H9 (cell line): ENCODE data around the gene BIRC7. TPM values are rescaled to one million over a fixed set of nuclear protein-coding genes. Genes with fewer than 3 reads are reported as not detected.

ENCODE experiments used
- DNase-seq: peaks from one replicate; pipeline ENCODE4 v3.0.0-alpha.2; 2017
- H2AFZ ChIP-seq: one replicate; pipeline ENCODE4 v1.6.1; 2013; ENCODE audit warnings: mild to moderate bottlenecking, low read length, control low read depth, moderate library complexity
- H2AK5ac ChIP-seq: 2 replicates; pipeline ENCODE4 v1.6.1; 2013; ENCODE audit warnings: low read length, control low read depth, mixed read lengths; ENCODE audit not compliant: insufficient read length
- H2BK120ac ChIP-seq: one replicate; pipeline ENCODE4 v1.6.1; 2013; ENCODE audit warnings: low read depth, mild to moderate bottlenecking, low read length, control low read depth, inconsistent platforms; ENCODE audit not compliant: poor library complexity, severe bottlenecking
- H2BK12ac ChIP-seq: 2 replicates; pipeline ENCODE4 v1.6.1; 2013; ENCODE audit warnings: low read length, control low read depth, mixed read lengths, low read depth; ENCODE audit not compliant: insufficient read length
- H2BK15ac ChIP-seq: 2 replicates; pipeline ENCODE4 v1.6.1; 2013; ENCODE audit warnings: low read depth, low read length, control low read depth
- H2BK20ac ChIP-seq: one replicate; pipeline ENCODE4 v1.6.1; 2013; ENCODE audit warnings: low read depth, mild to moderate bottlenecking, low read length, control low read depth, inconsistent platforms; ENCODE audit not compliant: poor library complexity, severe bottlenecking
- H2BK5ac ChIP-seq: 2 replicates; pipeline ENCODE4 v1.6.1; 2013; ENCODE audit warnings: low read length, control low read depth, mixed read lengths; ENCODE audit not compliant: insufficient read length
- H3K14ac ChIP-seq: 2 replicates; pipeline ENCODE4 v1.6.1; 2013; ENCODE audit warnings: low read length, control low read depth; ENCODE audit not compliant: insufficient read depth
- H3K18ac ChIP-seq: 2 replicates; pipeline ENCODE4 v1.6.1; 2013; ENCODE audit warnings: low read depth, mild to moderate bottlenecking, mixed read lengths, low read length, control low read depth; ENCODE audit not compliant: insufficient read length
- H3K23ac ChIP-seq: 2 replicates; pipeline ENCODE4 v1.6.1; 2013; ENCODE audit warnings: low read length, control low read depth, mixed read lengths, low read depth; ENCODE audit not compliant: insufficient read length
- H3K23me2 ChIP-seq: 2 replicates; pipeline ENCODE4 v1.6.1; 2013; ENCODE audit warnings: low read depth, mild to moderate bottlenecking, mixed read lengths, low read length, control low read depth; ENCODE audit not compliant: insufficient read length, poor library complexity, severe bottlenecking
- H3K27ac ChIP-seq: 2 replicates; pipeline ENCODE4 v1.5.1; 2013; ENCODE audit warnings: low read length, control low read depth, mixed read lengths, low read depth; ENCODE audit not compliant: insufficient read length
- H3K27me3 ChIP-seq: 2 replicates; pipeline ENCODE4 v1.6.1; 2013; ENCODE audit warnings: low read length, control low read depth, inconsistent platforms; ENCODE audit not compliant: insufficient read depth
- H3K4ac ChIP-seq: 2 replicates; pipeline ENCODE4 v1.6.1; 2013; ENCODE audit warnings: low read depth, mild to moderate bottlenecking, control low read depth, inconsistent platforms, low read length, moderate library complexity
- H3K4me1 ChIP-seq: 2 replicates; pipeline ENCODE4 v1.6.1; 2013; ENCODE audit warnings: low read length, control low read depth, inconsistent platforms; ENCODE audit not compliant: insufficient read depth
- H3K4me2 ChIP-seq: 2 replicates; pipeline ENCODE4 v1.6.1; 2013; ENCODE audit warnings: low read length, control low read depth, mixed read lengths; ENCODE audit not compliant: insufficient read length, insufficient read depth
- H3K56ac ChIP-seq: 2 replicates; pipeline ENCODE4 v1.6.1; 2013; ENCODE audit warnings: low read depth, mild to moderate bottlenecking, mixed read lengths, low read length, control low read depth; ENCODE audit not compliant: insufficient read length
- H3K79me1 ChIP-seq: 2 replicates; pipeline ENCODE4 v1.6.1; 2013; ENCODE audit warnings: low read depth, mild to moderate bottlenecking, moderate library complexity, low read length, control low read depth, inconsistent platforms; ENCODE audit not compliant: insufficient read depth, poor library complexity, severe bottlenecking
- H3K79me2 ChIP-seq: 2 replicates; pipeline ENCODE4 v1.6.1; 2013; ENCODE audit warnings: low read length, control low read depth, inconsistent platforms; ENCODE audit not compliant: insufficient read depth
- H3K9ac ChIP-seq: 2 replicates; pipeline ENCODE4 v1.6.1; 2013; ENCODE audit warnings: low read length, control low read depth, mixed read lengths; ENCODE audit not compliant: insufficient read length; ENCODE audit errors: extremely low read depth
- H3K9me3 ChIP-seq: one replicate; pipeline ENCODE4 v1.6.1; 2013; ENCODE audit warnings: low read depth, low read length, inconsistent platforms; ENCODE audit not compliant: control insufficient read depth
- H3T11ph ChIP-seq: one replicate; pipeline ENCODE4 v1.6.1; 2013; ENCODE audit warnings: mild to moderate bottlenecking, low read length, control low read depth, inconsistent platforms
- H4K20me1 ChIP-seq: one replicate; pipeline ENCODE4 v1.6.1; 2013; ENCODE audit not compliant: control insufficient read depth, insufficient read length, insufficient read depth
- H4K5ac ChIP-seq: 2 replicates; pipeline ENCODE4 v1.6.1; 2013; ENCODE audit warnings: low read depth, mild to moderate bottlenecking, mixed read lengths, low read length, control low read depth; ENCODE audit not compliant: insufficient read length
- H4K8ac ChIP-seq: replicated peaks from 2 replicates; pipeline ENCODE4 v1.6.1; 2013; ENCODE audit warnings: low read length, control low read depth, mixed read lengths, low read depth; ENCODE audit not compliant: insufficient read length
- H4K91ac ChIP-seq: 2 replicates; pipeline ENCODE4 v1.6.1; 2013; ENCODE audit warnings: low read depth, mild to moderate bottlenecking, moderate library complexity, mixed read lengths, low read length, control low read depth; ENCODE audit not compliant: insufficient read length
- H3K27ac Mint-ChIP-seq, 3 experiments: 2 replicates in 2 of 3; 3 replicates in 1 of 3; pipeline ENCODE4 v1.8.0; 2020 to 2021; ENCODE audit warnings: mixed read lengths in 3 of 3, mild to moderate bottlenecking in 1 of 3, moderate library complexity in 1 of 3
- H3K27me3 Mint-ChIP-seq: 2 replicates; pipeline ENCODE4 v1.8.0; 2021; ENCODE audit warnings: low read depth, mild to moderate bottlenecking, moderate library complexity, mixed read lengths
- H3K36me3 Mint-ChIP-seq, 3 experiments: 2 replicates in 2 of 3; 3 replicates in 1 of 3; pipeline ENCODE4 v1.8.0; 2020 to 2021; ENCODE audit warnings: low read depth in 3 of 3, mixed read lengths in 3 of 3; ENCODE audit not compliant: insufficient read depth in 1 of 3
- H3K4me1 Mint-ChIP-seq, 2 experiments: 2 replicates each; pipeline ENCODE4 v1.8.0; 2020; ENCODE audit warnings: mixed read lengths in 2 of 2
- H3K4me3 Mint-ChIP-seq, 2 experiments: 2 replicates in 1 of 2; 3 replicates in 1 of 2; pipeline ENCODE4 v1.8.0; 2020 to 2021; ENCODE audit warnings: mild to moderate bottlenecking in 2 of 2, mixed read lengths in 2 of 2, moderate library complexity in 1 of 2
- H3K9me3 Mint-ChIP-seq, 2 experiments: 2 replicates in 1 of 2; 3 replicates in 1 of 2; pipeline ENCODE4 v1.8.0; 2020; ENCODE audit warnings: mild to moderate bottlenecking in 2 of 2, mixed read lengths in 2 of 2, moderate library complexity in 1 of 2
- WGBS: extraction: QIAGEN DNeasy Blood & Tissue Kit; methylation state at CpG from one replicate; pipeline ENCODE4 v1.1.7; 2013; ENCODE audit warnings: missing lambda C conversion rate, low lambda C conversion rate, mixed read lengths; ENCODE audit not compliant: insufficient read length; ENCODE audit errors: extremely low coverage; 5-methylcytosine and 5-hydroxymethylcytosine counted together
- total RNA-seq: library from RNA; stranded (reverse); gene quantifications from 2 replicates; pipeline ENCODE4 v1.2.1, GENCODE V29; 2021
- TF ChIP-seq, protein P1 (sequence below): fragments of 200-600 bp; sonication (generic); conservative IDR thresholded peaks from 3 replicates; pipeline ENCODE4 v1.8.0; 2021; ENCODE audit warnings: antibody characterized with exemption, mild to moderate bottlenecking

Gene BIRC7
- total RNA-seq, 1 experiment from 2014 or later: not detected

- H4K5ac ChIP-seq: no peak overlapping the region
- H3K23me2 ChIP-seq: no peaks in the 10 kb centered on the region
- H3K14ac ChIP-seq: no peak overlapping the region
- H4K20me1 ChIP-seq: no peaks in the 10 kb centered on the region
- H3K4me1 ChIP-seq: no peaks in the 10 kb centered on the region; the same call in 1 of the 2 replicates
- no peak overlapping the region for H2BK120ac ChIP-seq
- no peak overlapping the region for H2BK12ac ChIP-seq
- H3K4me2 ChIP-seq: no peak overlapping the region
- H2BK20ac ChIP-seq: no peak overlapping the region
- H3K56ac ChIP-seq: no peak overlapping the region
- TF ChIP-seq, protein P1, sequence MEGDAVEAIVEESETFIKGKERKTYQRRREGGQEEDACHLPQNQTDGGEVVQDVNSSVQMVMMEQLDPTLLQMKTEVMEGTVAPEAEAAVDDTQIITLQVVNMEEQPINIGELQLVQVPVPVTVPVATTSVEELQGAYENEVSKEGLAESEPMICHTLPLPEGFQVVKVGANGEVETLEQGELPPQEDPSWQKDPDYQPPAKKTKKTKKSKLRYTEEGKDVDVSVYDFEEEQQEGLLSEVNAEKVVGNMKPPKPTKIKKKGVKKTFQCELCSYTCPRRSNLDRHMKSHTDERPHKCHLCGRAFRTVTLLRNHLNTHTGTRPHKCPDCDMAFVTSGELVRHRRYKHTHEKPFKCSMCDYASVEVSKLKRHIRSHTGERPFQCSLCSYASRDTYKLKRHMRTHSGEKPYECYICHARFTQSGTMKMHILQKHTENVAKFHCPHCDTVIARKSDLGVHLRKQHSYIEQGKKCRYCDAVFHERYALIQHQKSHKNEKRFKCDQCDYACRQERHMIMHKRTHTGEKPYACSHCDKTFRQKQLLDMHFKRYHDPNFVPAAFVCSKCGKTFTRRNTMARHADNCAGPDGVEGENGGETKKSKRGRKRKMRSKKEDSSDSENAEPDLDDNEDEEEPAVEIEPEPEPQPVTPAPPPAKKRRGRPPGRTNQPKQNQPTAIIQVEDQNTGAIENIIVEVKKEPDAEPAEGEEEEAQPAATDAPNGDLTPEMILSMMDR: no peak
- H3K23ac ChIP-seq: no peak overlapping the region
- H3K79me2 ChIP-seq: no peaks in the 10 kb centered on the region
- DNase-seq: no peak
- Mint-ChIP-seq H3K27me3 (peaks cover 16% of the 10 kb centered on the region), H3K27ac (no peak overlapping the region), H3K9me3 (no peaks in the 10 kb centered on the region), H3K4me1 (peaks cover 21 to 65% of the 10 kb centered on the region in 2 experiments), H3K4me3 (no peak overlapping the region), H3K36me3 (no peaks in the 10 kb centered on the region)
- no peak overlapping the region for H2BK15ac ChIP-seq
- no peak overlapping the region for H4K91ac ChIP-seq
- no peak overlapping the region for H3K4ac ChIP-seq
- no peak overlapping the region for H3K27ac ChIP-seq
- no CpG with 5 or more reads among the region's 19 CpGs for WGBS
- H3K18ac ChIP-seq: no peak overlapping the region
- H3K9me3 ChIP-seq: no peaks in the 10 kb centered on the region
- H3K9ac ChIP-seq: no peak overlapping the region
- no peaks in the 10 kb centered on the region for H3K79me1 ChIP-seq
- no peak overlapping the region for H2BK5ac ChIP-seq
- H3K27me3 ChIP-seq: no peaks in the 10 kb centered on the region
- H3T11ph ChIP-seq: no peak overlapping the region
- H2AFZ ChIP-seq: no peak overlapping the region
- H4K8ac ChIP-seq: no peak overlapping the region
- no peak overlapping the region for H2AK5ac ChIP-seq
Measured at GRCh38 chr20:63226042-63226943, 9.4 kb upstream of the BIRC7 start.
